CD4-positive, alpha-beta T cell treated with Interleukin-15 for 4 hours (primary cell): ENCODE results near the gene SLC25A1.

Experiments
- DNase-seq: peaks from one replicate; pipeline ENCODE4 v3.0.0-alpha.2; 2020; ENCODE audit warnings: low spot score

Gene SLC25A1

GRCh38 chr22:19137384-19138216 is 40.9 kb downstream of the SLC25A1 start:
- no peak for DNase-seq

GRCh38 chr22:19136915-19137314 is 41.6 kb downstream of the SLC25A1 start:
- DNase-seq: no peak

GRCh38 chr22:19134874-19135273 is 43.7 kb downstream of the SLC25A1 start:
- DNase-seq: no peak

- no peak for DNase-seq
Measured at GRCh38 chr22:19134176-19134831, 44.2 kb downstream of the SLC25A1 start.

GRCh38 chr22:19133561-19133960 is 45.0 kb downstream of the SLC25A1 start:
- no peak for DNase-seq

- DNase-seq: no peak
Measured at GRCh38 chr22:19132693-19133400, 45.7 kb downstream of the SLC25A1 start.

- no peak for DNase-seq
Measured at GRCh38 chr22:19132153-19132552, 46.4 kb downstream of the SLC25A1 start.

- no peak for DNase-seq
Measured at GRCh38 chr22:19131685-19132015, 46.9 kb downstream of the SLC25A1 start.

- DNase-seq: no peak
Measured at GRCh38 chr22:19130959-19131684, 47.4 kb downstream of the SLC25A1 start, which contains the start of gene TSSK2. Gene TSSK2 (plus strand): TSS chr22:19131308. CDS start chr22:19131400, 92 bp downstream.

GRCh38 chr22:19129871-19130270 is 48.7 kb downstream of the SLC25A1 start:
- DNase-seq: no peak

GRCh38 chr22:19128946-19129727 is 49.4 kb downstream of the SLC25A1 start:
- no peak for DNase-seq

- no peak for DNase-seq
Measured at GRCh38 chr22:19128009-19128401, 50.5 kb downstream of the SLC25A1 start.

- no peak for DNase-seq
Measured at GRCh38 chr22:19127329-19128008, 51.1 kb downstream of the SLC25A1 start.

- DNase-seq: no peak
Measured at GRCh38 chr22:19126309-19127273, 51.9 kb downstream of the SLC25A1 start.
